ENCODE measurements around the gene ABL1.

Gene ABL1

GRCh38 chr9:130831077-130831476, 4.0 kb upstream of the ABL1 start:
- no peaks in the 10 kb centered on the region for H4K20me1 ChIP-seq (ENCODE audit: insufficient read depth, low read length)
- peaks cover 14% of the 10 kb centered on the region for H3K4me1 ChIP-seq (ENCODE audit: insufficient read depth, low read length)
- no peak overlapping the region for H3K4me3 ChIP-seq (ENCODE audit: low read depth in 1 of 2, low read length in 2 of 2)
- no peaks in the 10 kb centered on the region for H3K36me3 ChIP-seq (ENCODE audit: insufficient read depth, low read length)
- no peak overlapping the region for H3K9ac ChIP-seq (ENCODE audit: low read depth, low read length)
- no peak overlapping the region for H3K4me2 ChIP-seq (ENCODE audit: insufficient read depth, low read length)
- TF ChIP-seq CTCF (IDR thresholded peaks at IDR 0.05; ENCODE audit: borderline replicate concordance, extremely low read depth, low read length, poor library complexity, severe bottlenecking) (no peak), EZH2 (IDR thresholded peaks at IDR 0.05; ENCODE audit: borderline replicate concordance, low read depth, low read length, severe bottlenecking) (no peak)
- peaks cover 5% of the 10 kb centered on the region for H3K9me3 ChIP-seq (ENCODE audit: insufficient read depth, low read length, severe bottlenecking)
- ATAC-seq (ENCODE audit: insufficient read depth, low read depth), result no peak
- H3K79me2 ChIP-seq (ENCODE audit: insufficient read depth, low read length), result peaks cover 25% of the 10 kb centered on the region
- no peak overlapping the region for H2AFZ ChIP-seq (ENCODE audit: low read depth, low read length)
- H3K27me3 ChIP-seq (ENCODE audit: insufficient read depth, low read length, poor library complexity), result no peaks in the 10 kb centered on the region
- H3K27ac ChIP-seq (ENCODE audit: low read length), result no peak overlapping the region
- no peak for DNase-seq

GRCh38 chr9:130833031-130833990, 1.7 kb upstream of the ABL1 start:
- 0 out of 2 replicates have a peak overlapping the region, but pooled peaks have one; percentile 86 for H3K4me2 ChIP-seq (ENCODE audit: insufficient read depth, low read length)
- peaks cover 33% of the 10 kb centered on the region for H3K4me1 ChIP-seq (ENCODE audit: insufficient read depth, low read length)
- TF ChIP-seq CTCF (IDR thresholded peaks at IDR 0.05; ENCODE audit: borderline replicate concordance, extremely low read depth, low read length, poor library complexity, severe bottlenecking) (no peak), EZH2 (IDR thresholded peaks at IDR 0.05; ENCODE audit: borderline replicate concordance, low read depth, low read length, severe bottlenecking) (no peak)
- no peaks in the 10 kb centered on the region for H3K36me3 ChIP-seq (ENCODE audit: insufficient read depth, low read length)
- no peak overlapping the region for H3K27ac ChIP-seq (ENCODE audit: low read length)
- H3K79me2 ChIP-seq (ENCODE audit: insufficient read depth, low read length), result peaks cover 47% of the 10 kb centered on the region
- ATAC-seq (ENCODE audit: insufficient read depth, low read depth), result no peak
- DNase-seq, result no peak
- H3K27me3 ChIP-seq (ENCODE audit: insufficient read depth, low read length, poor library complexity), result no peaks in the 10 kb centered on the region
- H3K9ac ChIP-seq (ENCODE audit: low read depth, low read length), result 0 out of 2 replicates have a peak overlapping the region, but pooled peaks have one; percentile 82
- H3K4me3 ChIP-seq (ENCODE audit: low read depth in 1 of 2, low read length in 2 of 2), result no peak overlapping the region
- H3K9me3 ChIP-seq (ENCODE audit: insufficient read depth, low read length, severe bottlenecking), result peaks cover 5% of the 10 kb centered on the region
- H2AFZ ChIP-seq (ENCODE audit: low read depth, low read length), result 0 out of 2 replicates have a peak overlapping the region, but pooled peaks have one; percentile 96
- H4K20me1 ChIP-seq (ENCODE audit: insufficient read depth, low read length), result peaks cover 8% of the 10 kb centered on the region; the same call in 1 of the 2 replicates

GRCh38 chr9:130835441-130836298, 616 bp downstream of the ABL1 start:
- TF ChIP-seq EZH2 (IDR thresholded peaks at IDR 0.05; ENCODE audit: borderline replicate concordance, low read depth, low read length, severe bottlenecking), result no peak

More at GRCh38 chr9:130835441-130836298, 616 bp downstream of the ABL1 start:
- no peaks in the 10 kb centered on the region for H3K27me3 ChIP-seq (ENCODE audit: insufficient read depth, low read length, poor library complexity)
- H3K4me3 ChIP-seq (ENCODE audit: low read depth in 1 of 2, low read length in 2 of 2), result peak overlapping the region; percentile 64 to 74
- peak overlapping the region; percentile 59 for H2AFZ ChIP-seq (ENCODE audit: low read depth, low read length)
- peaks cover 20% of the 10 kb centered on the region; the same call in 1 of the 2 replicates for H4K20me1 ChIP-seq (ENCODE audit: insufficient read depth, low read length)
- no peaks in the 10 kb centered on the region for H3K36me3 ChIP-seq (ENCODE audit: insufficient read depth, low read length)
- peak; percentile 55 for DNase-seq
- peak overlapping the region; percentile 79 for H3K4me2 ChIP-seq (ENCODE audit: insufficient read depth, low read length)
- peak overlapping the region; percentile 89 for H3K27ac ChIP-seq (ENCODE audit: low read length)
- peak overlapping the region; percentile 82 for H3K9ac ChIP-seq (ENCODE audit: low read depth, low read length)
- peaks cover 71% of the 10 kb centered on the region for H3K79me2 ChIP-seq (ENCODE audit: insufficient read depth, low read length)
- H3K4me1 ChIP-seq (ENCODE audit: insufficient read depth, low read length), result peaks cover 43% of the 10 kb centered on the region
- ATAC-seq (ENCODE audit: insufficient read depth, low read depth), result peak; percentile 64
- H3K9me3 ChIP-seq (ENCODE audit: insufficient read depth, low read length, severe bottlenecking), result no peaks in the 10 kb centered on the region
